Measurements from ENCODE around the gene KDM1B.

GRCh38 chr6:18266523-18266912 lies 111.3 kb downstream of the KDM1B start:
- TF ChIP-seq CTCF (IDR thresholded peaks at IDR 0.05 in 4 of 5, conservative IDR thresholded peaks at IDR 0.05 in 1 of 5) (no peak), POLR2A (IDR thresholded peaks at IDR 0.05) (no peak)
